Mesendoderm (in vitro differentiated cells): Measurements from ENCODE around the gene TANGO6.
"Not testable (repeated sequence)": the region's sequence is repeated elsewhere in the genome, so short reads cannot be mapped to it uniquely, and the experiment has no call there.

Source experiments
- DNase-seq: peaks from one replicate; pipeline ENCODE4 v3.0.0; 2013
- H2AK5ac ChIP-seq: 2 replicates; pipeline ENCODE4 v1.6.1; 2013; ENCODE audit warnings: low read length, inconsistent platforms
- H2BK120ac ChIP-seq: 2 replicates; pipeline ENCODE4 v1.6.1; 2013; ENCODE audit warnings: low read depth, mild to moderate bottlenecking, low read length, moderate library complexity, mixed read lengths
- H2BK15ac ChIP-seq: replicated peaks from 2 replicates; pipeline ENCODE4 v1.6.1; 2013; ENCODE audit warnings: low read depth, mild to moderate bottlenecking, moderate library complexity
- H2BK5ac ChIP-seq: 2 replicates; pipeline ENCODE4 v1.6.1; 2013; ENCODE audit warnings: low read length, inconsistent platforms
- H3K18ac ChIP-seq: 2 replicates; pipeline ENCODE4 v1.6.1; 2013; ENCODE audit warnings: mild to moderate bottlenecking, low read length, mixed read lengths
- H3K23ac ChIP-seq: one replicate; pipeline ENCODE4 v1.6.1; 2013; ENCODE audit warnings: low read length
- H3K27ac ChIP-seq: 2 replicates; pipeline ENCODE4 v1.5.1; 2013; ENCODE audit warnings: low read depth, mild to moderate bottlenecking, inconsistent platforms, low read length, moderate library complexity
- H3K27me3 ChIP-seq: 2 replicates; pipeline ENCODE4 v1.6.1; 2013; ENCODE audit warnings: low read length, control low read depth, mild to moderate bottlenecking, inconsistent platforms; ENCODE audit not compliant: insufficient read depth, poor library complexity
- H3K36me3 ChIP-seq: 2 replicates; pipeline ENCODE4 v1.6.1; 2013; ENCODE audit warnings: low read length, inconsistent platforms; ENCODE audit not compliant: control insufficient read depth, insufficient read depth
- H3K4ac ChIP-seq: one replicate; pipeline ENCODE4 v1.6.1; 2013; ENCODE audit warnings: low read depth, mild to moderate bottlenecking, low read length, moderate library complexity
- H3K4me1 ChIP-seq: 2 replicates; pipeline ENCODE4 v1.6.1; 2013; ENCODE audit warnings: low read depth, low read length, inconsistent platforms; ENCODE audit not compliant: control insufficient read depth
- H3K4me2 ChIP-seq: 2 replicates; pipeline ENCODE4 v1.6.1; 2013; ENCODE audit warnings: low read length
- H3K4me3 ChIP-seq: 2 replicates; pipeline ENCODE4 v1.5.1; 2013; ENCODE audit warnings: mild to moderate bottlenecking, low read length
- H3K56ac ChIP-seq: one replicate; pipeline ENCODE4 v1.6.1; 2013; ENCODE audit warnings: low read length
- H3K79me1 ChIP-seq: 2 replicates; pipeline ENCODE4 v1.6.1; 2013; ENCODE audit warnings: low read length, inconsistent platforms
- H3K79me2 ChIP-seq: 2 replicates; pipeline ENCODE4 v1.6.1; 2013; ENCODE audit warnings: mild to moderate bottlenecking, low read length; ENCODE audit not compliant: control insufficient read depth, insufficient read depth
- H3K9ac ChIP-seq: 2 replicates; pipeline ENCODE4 v1.6.1; 2013; ENCODE audit warnings: low read length, inconsistent platforms
- H4K5ac ChIP-seq: one replicate; pipeline ENCODE4 v1.6.1; 2013; ENCODE audit warnings: low read length
- H4K8ac ChIP-seq: one replicate; pipeline ENCODE4 v1.6.1; 2013; ENCODE audit warnings: low read depth, mild to moderate bottlenecking, control low read depth, low read length, moderate library complexity
- WGBS: extraction: QIAGEN DNeasy Blood & Tissue Kit; methylation state at CpG from one replicate; pipeline ENCODE4 v1.1.7; 2013; ENCODE audit warnings: low lambda C conversion rate, missing lambda C conversion rate; ENCODE audit not compliant: insufficient coverage; ENCODE audit errors: extremely low coverage; 5-methylcytosine and 5-hydroxymethylcytosine counted together

Gene TANGO6

GRCh38 chr16:68987734-68988457, 144.6 kb downstream of the TANGO6 start:
- Histone ChIP-seq H3K27ac (no peak overlapping the region), H4K5ac (no peak overlapping the region), H3K56ac (peak overlapping the region; percentile 62), H3K79me2 (no peaks in the 10 kb centered on the region), H3K4ac (no peak overlapping the region), H2BK5ac (no peak overlapping the region), H3K23ac (no peak overlapping the region), H3K4me1 (no peaks in the 10 kb centered on the region), H3K4me3 (no peak overlapping the region), H3K18ac (no peak overlapping the region), H3K36me3 (no peaks in the 10 kb centered on the region), H3K79me1 (no peaks in the 10 kb centered on the region), H4K8ac (no peak overlapping the region), H3K27me3 (no peaks in the 10 kb centered on the region), H3K9ac (peak overlapping the region; percentile 2), H2BK120ac (no peak overlapping the region), H3K4me2 (no peak overlapping the region), H2AK5ac (no peak overlapping the region), H2BK15ac (no peak overlapping the region)
- DNase-seq: peak; percentile 34
- WGBS: no CpG with 5 or more reads among the region's 4 CpGs

GRCh38 chr16:68990172-68990845, 147.0 kb downstream of the TANGO6 start:
- H3K9ac ChIP-seq, H3K23ac ChIP-seq, H3K79me2 ChIP-seq, H2BK5ac ChIP-seq, H3K18ac ChIP-seq, H4K5ac ChIP-seq, H3K4me1 ChIP-seq, H3K27me3 ChIP-seq, H3K79me1 ChIP-seq, H3K36me3 ChIP-seq, H3K56ac ChIP-seq, H2BK15ac ChIP-seq, H3K27ac ChIP-seq, H3K4me2 ChIP-seq, H4K8ac ChIP-seq, H3K4me3 ChIP-seq, H2AK5ac ChIP-seq, H2BK120ac ChIP-seq, H3K4ac ChIP-seq: not testable (repeated sequence)
- WGBS: no CpG with 5 or more reads among the region's 7 CpGs
- DNase-seq: peak; percentile 65

- Histone ChIP-seq H3K23ac (no peak overlapping the region), H3K18ac (no peak overlapping the region), H4K8ac (no peak overlapping the region), H2AK5ac (no peak overlapping the region), H2BK5ac (no peak overlapping the region), H2BK15ac (no peak overlapping the region), H4K5ac (no peak overlapping the region), H3K4ac (no peak overlapping the region), H3K27ac (no peak overlapping the region), H3K4me2 (no peak overlapping the region), H3K56ac (no peak overlapping the region), H3K4me3 (no peak overlapping the region), H3K4me1 (peaks cover 3% of the 10 kb centered on the region), H3K36me3 (no peaks in the 10 kb centered on the region), H3K79me2 (no peaks in the 10 kb centered on the region), H3K9ac (no peak overlapping the region), H3K79me1 (no peaks in the 10 kb centered on the region), H2BK120ac (no peak overlapping the region), H3K27me3 (no peaks in the 10 kb centered on the region)
- DNase-seq: no peak
Observed at GRCh38 chr16:68991075-68991474, 147.7 kb downstream of the TANGO6 start.

- no peaks in the 10 kb centered on the region for H3K27me3 ChIP-seq
- no peak overlapping the region for H3K4ac ChIP-seq
- no peak for DNase-seq
- no peak overlapping the region for H2AK5ac ChIP-seq
- H3K18ac ChIP-seq: no peak overlapping the region
- H3K27ac ChIP-seq: no peak overlapping the region
- H2BK15ac ChIP-seq: no peak overlapping the region
- H3K79me2 ChIP-seq: no peaks in the 10 kb centered on the region
- no peak overlapping the region for H2BK5ac ChIP-seq
- H3K4me3 ChIP-seq: no peak overlapping the region
- no peak overlapping the region for H2BK120ac ChIP-seq
- no peaks in the 10 kb centered on the region for H3K36me3 ChIP-seq
- H4K8ac ChIP-seq: no peak overlapping the region
- H3K56ac ChIP-seq: no peak overlapping the region
- no peak overlapping the region for H3K23ac ChIP-seq
- no peaks in the 10 kb centered on the region for H3K79me1 ChIP-seq
- WGBS: no CpG with 5 or more reads among the region's 5 CpGs
- no peak overlapping the region for H3K4me2 ChIP-seq
- no peak overlapping the region for H4K5ac ChIP-seq
- H3K9ac ChIP-seq: no peak overlapping the region
- peaks cover 3% of the 10 kb centered on the region for H3K4me1 ChIP-seq
Observed at GRCh38 chr16:68992521-68992920, 149.2 kb downstream of the TANGO6 start.

GRCh38 chr16:68993456-68993855, 150.1 kb downstream of the TANGO6 start:
- Histone ChIP-seq H2BK5ac (no peak overlapping the region), H2BK120ac (no peak overlapping the region), H3K27me3 (no peaks in the 10 kb centered on the region), H3K23ac (no peak overlapping the region), H4K5ac (no peak overlapping the region), H3K56ac (no peak overlapping the region), H3K9ac (no peak overlapping the region), H3K4me1 (peaks cover 3% of the 10 kb centered on the region), H3K79me2 (no peaks in the 10 kb centered on the region), H3K27ac (no peak overlapping the region), H3K79me1 (no peaks in the 10 kb centered on the region), H3K18ac (no peak overlapping the region), H3K4me2 (no peak overlapping the region), H4K8ac (no peak overlapping the region), H2BK15ac (no peak overlapping the region), H3K4me3 (no peak overlapping the region), H2AK5ac (no peak overlapping the region), H3K4ac (no peak overlapping the region), H3K36me3 (no peaks in the 10 kb centered on the region)
- no peak for DNase-seq
- WGBS: no CpG with 5 or more reads among the region's 3 CpGs

- H3K36me3 ChIP-seq: no peaks in the 10 kb centered on the region
- H2BK15ac ChIP-seq: no peak overlapping the region
- H3K4me2 ChIP-seq: no peak overlapping the region
- no peak for DNase-seq
- H3K18ac ChIP-seq: no peak overlapping the region
- peaks cover 3% of the 10 kb centered on the region for H3K4me1 ChIP-seq
- no peak overlapping the region for H4K5ac ChIP-seq
- H3K27me3 ChIP-seq: no peaks in the 10 kb centered on the region
- H3K27ac ChIP-seq: no peak overlapping the region
- no peak overlapping the region for H2AK5ac ChIP-seq
- WGBS: no CpG with 5 or more reads among the region's 1 CpG
- no peak overlapping the region for H3K4me3 ChIP-seq
- no peak overlapping the region for H4K8ac ChIP-seq
- no peak overlapping the region for H3K9ac ChIP-seq
- H3K79me2 ChIP-seq: no peaks in the 10 kb centered on the region
- no peak overlapping the region for H2BK120ac ChIP-seq
- H3K56ac ChIP-seq: no peak overlapping the region
- H3K23ac ChIP-seq: no peak overlapping the region
- H2BK5ac ChIP-seq: no peak overlapping the region
- no peaks in the 10 kb centered on the region for H3K79me1 ChIP-seq
- H3K4ac ChIP-seq: no peak overlapping the region
Observed at GRCh38 chr16:68993885-68994284, 150.6 kb downstream of the TANGO6 start.
